ENCODE data around the gene ZNF350.

DNA sequence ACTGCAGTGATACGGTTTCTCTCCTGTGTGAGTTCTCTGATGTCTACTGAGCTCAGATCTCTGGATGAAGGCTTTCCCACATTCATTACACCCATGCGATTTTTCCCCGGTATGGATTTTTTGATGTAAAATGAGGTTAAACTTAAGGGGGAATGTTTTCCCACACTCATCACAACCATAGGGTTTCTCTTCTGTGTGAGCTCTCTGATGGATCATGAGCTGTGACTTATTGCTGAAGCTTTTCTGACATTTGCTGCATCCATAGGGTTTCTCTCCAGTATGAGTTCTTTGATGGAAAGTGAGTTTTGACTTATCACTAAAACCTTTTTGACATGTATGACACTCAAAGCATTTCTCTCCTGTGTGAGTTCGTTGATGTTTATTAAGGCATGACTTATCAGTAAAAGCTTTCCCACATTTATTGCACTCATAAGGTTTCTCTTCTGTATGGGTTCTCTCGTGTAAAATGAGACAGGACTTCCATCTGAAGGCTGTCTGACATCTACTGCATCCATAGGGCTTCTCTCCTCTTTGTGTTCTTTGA lies 71.2 kb downstream of the ZNF350 start:
- TF ChIP-seq EP300 (IDR thresholded peaks at IDR 0.05), result no peak
- no peak for TF ChIP-seq POLR2AphosphoS5 (IDR thresholded peaks at IDR 0.05)
- no peak for TF ChIP-seq POLR2A (IDR thresholded peaks at IDR 0.05)

All from upper lobe of left lung (tissue), 4 donors.